Gastroesophageal sphincter (tissue), 4 donors: ENCODE results near the gene NCBP2. TPM values are rescaled to one million over a fixed set of nuclear protein-coding genes. Genes with fewer than 3 reads are reported as not detected.

ENCODE experiments used
- ATAC-seq: fragments of 150-250 bp; one replicate; pipeline ENCODE4 v1.9.1; 2016; ENCODE audit warnings: mild to moderate bottlenecking, moderate library complexity
- H3K27ac ChIP-seq, 4 donors: fragments of 200-600 bp; sonication (generic) in 3 of 4; 1 replicate in 3 of 4; 2 replicates in 1 of 4; pipeline ENCODE4 v1.5.1; 2016 to 2019
- H3K27me3 ChIP-seq: fragments of 200-600 bp; sonication (generic); one replicate; pipeline ENCODE4 v1.5.1; 2019
- H3K36me3 ChIP-seq, 2 donors: fragments of 200-600 bp; sonication (generic); one replicate each; pipeline ENCODE4 v1.5.1; 2019; ENCODE audit warnings: control low read depth in 1 of 2
- H3K4me1 ChIP-seq, 3 donors: fragments of 200-600 bp; sonication (generic); 1 replicate in 2 of 3; 2 replicates in 1 of 3; pipeline ENCODE4 v1.5.1; 2016 to 2019; ENCODE audit warnings: control low read depth in 2 of 3
- H3K4me3 ChIP-seq, 2 donors: fragments of 200-600 bp; sonication (generic); one replicate each; pipeline ENCODE4 v1.5.1; 2019; ENCODE audit warnings: mild to moderate bottlenecking in 1 of 2, moderate library complexity in 1 of 2
- H3K9me3 ChIP-seq, 3 donors: fragments of 200-600 bp; sonication (generic); one replicate each; pipeline ENCODE4 v1.5.1; 2017 to 2019; ENCODE audit warnings: control low read depth in 2 of 3
- CTCF ChIP-seq, 4 experiments: fragments of 200-600 bp in 2 of 4; fragments of 450-650 bp in 2 of 4; sonication (generic) in 1 of 4; IDR thresholded peaks; one replicate each; pipeline ENCODE4 v1.5.1; 2017 to 2019; ENCODE audit warnings: antibody characterized with exemption in 4 of 4, mild to moderate bottlenecking in 2 of 4, moderate library complexity in 2 of 4
- EP300 ChIP-seq: sonication (generic); formaldehyde crosslinking; IDR thresholded peaks from one replicate; pipeline ENCODE4 v1.6.1; 2017; ENCODE audit warnings: antibody characterized with exemption, mild to moderate bottlenecking
- POLR2A ChIP-seq, 2 donors: fragments of 450-650 bp; IDR thresholded peaks; one replicate each; pipeline ENCODE4 v1.6.1; 2017; ENCODE audit warnings: antibody characterized with exemption in 2 of 2, mild to moderate bottlenecking in 2 of 2, moderate library complexity in 1 of 2
- POLR2AphosphoS5 ChIP-seq: sonication (generic); formaldehyde crosslinking; IDR thresholded peaks from one replicate; pipeline ENCODE4 v1.6.1; 2017; ENCODE audit warnings: antibody characterized with exemption
- WGBS, 2 donors: methylation state at CpG; one replicate each; pipeline ENCODE4 v1.1.5; 2018; ENCODE audit warnings: low coverage in 1 of 2; 5-methylcytosine and 5-hydroxymethylcytosine counted together
- total RNA-seq, 4 donors: library from RNA; depleted of rRNA; stranded (reverse); fragments of >200 nt; gene quantifications; one replicate each; pipeline ENCODE4 v1.1.0, GENCODE V29; 2016

The NCBP2 gene
- total RNA-seq, 4 donors from 2014 or later: 46.8 to 53.2 (median 49.7) TPM

GRCh38 chr3:196968233-196969133 lies 26.2 kb upstream of the NCBP2 start, which contains the start of gene PIGZ:
Gene PIGZ (minus strand): TSS chr3:196968833. CDS start chr3:196952031, 16,802 bp downstream.
- WGBS, 2 donors: no CpG with 5 or more reads among the region's 98 CpGs
- no peaks in the 10 kb centered on the region for H3K27me3 ChIP-seq

GRCh38 chr3:196967412-196968232 lies 25.3 kb upstream of the NCBP2 start:
- WGBS, 2 donors: 64% methylated on average over 12 of the region's 35 CpGs; no CpG with 5 or more reads in 1 of the 2 donors
- no peaks in the 10 kb centered on the region for H3K36me3 ChIP-seq
- peak overlapping the region; percentile 87 to 96 for H3K4me3 ChIP-seq
- no peaks in the 10 kb centered on the region for H3K9me3 ChIP-seq
- H3K27ac ChIP-seq: peak overlapping the region in 2 of 4 donors; percentile 72 to 85
- no peaks in the 10 kb centered on the region for H3K27me3 ChIP-seq
- peaks cover 0 to 24% (median 8%) of the 10 kb centered on the region in 3 donors for H3K4me1 ChIP-seq
- TF ChIP-seq EP300 (no peak), POLR2AphosphoS5 (no peak), CTCF (IDR thresholded peaks at IDR 0.05) (no peak), POLR2A (IDR thresholded peaks at IDR 0.05) (no peak)
- no peak for ATAC-seq

More at GRCh38 chr3:196968233-196969133, 26.2 kb upstream of the NCBP2 start, which contains the start of gene PIGZ:
- H3K9me3 ChIP-seq: no peaks in the 10 kb centered on the region
- H3K27ac ChIP-seq: peak within 1 kb of the TSS; percentile 47 to 85 (median 76)
- H3K36me3 ChIP-seq: no peaks in the 10 kb centered on the region
- TF ChIP-seq CTCF (IDR thresholded peaks at IDR 0.05) (no peak), POLR2AphosphoS5 (no peak), EP300 (no peak), POLR2A (IDR thresholded peaks at IDR 0.05) (peak; percentile 32 to 50)
- peak within 1 kb of the TSS; percentile 87 to 96 for H3K4me3 ChIP-seq
- peak; percentile 84 for ATAC-seq
- H3K4me1 ChIP-seq: peaks cover 0 to 24% (median 8%) of the 10 kb centered on the region in 3 donors

GRCh38 chr3:196966526-196967401 lies 24.4 kb upstream of the NCBP2 start:
- TF ChIP-seq EP300 (no peak), CTCF (IDR thresholded peaks at IDR 0.05) (no peak), POLR2AphosphoS5 (no peak), POLR2A (IDR thresholded peaks at IDR 0.05) (no peak)

GRCh38 chr3:196965804-196966173 lies 23.5 kb upstream of the NCBP2 start:
- no peaks in the 10 kb centered on the region for H3K9me3 ChIP-seq
- no peaks in the 10 kb centered on the region for H3K36me3 ChIP-seq
- H3K27me3 ChIP-seq: no peaks in the 10 kb centered on the region
- H3K4me1 ChIP-seq: peaks cover 0 to 24% (median 8%) of the 10 kb centered on the region in 3 donors
- WGBS, 2 donors: 90 to 91% methylated on average over 7 to 10 of the region's 10 CpGs
- H3K27ac ChIP-seq: no peak overlapping the region
- TF ChIP-seq POLR2A (IDR thresholded peaks at IDR 0.05) (no peak), CTCF (IDR thresholded peaks at IDR 0.05) (no peak), POLR2AphosphoS5 (no peak), EP300 (no peak)
- ATAC-seq: no peak
- no peak overlapping the region for H3K4me3 ChIP-seq

More at GRCh38 chr3:196966526-196967401, 24.4 kb upstream of the NCBP2 start:
- peaks cover 0 to 24% (median 8%) of the 10 kb centered on the region in 3 donors for H3K4me1 ChIP-seq
- H3K9me3 ChIP-seq: no peaks in the 10 kb centered on the region
- H3K36me3 ChIP-seq: no peaks in the 10 kb centered on the region
- H3K27ac ChIP-seq: no peak overlapping the region
- no peaks in the 10 kb centered on the region for H3K27me3 ChIP-seq
- H3K4me3 ChIP-seq: no peak overlapping the region
- 70% methylated on average over 16 of the region's 47 CpGs; no CpG with 5 or more reads in 1 of the 2 donors for WGBS, 2 donors
- ATAC-seq: no peak
